SK-N-SH (cell line): ENCODE measurements around the gene NANOS3. TPM values are rescaled to one million over a fixed set of nuclear protein-coding genes. Genes with fewer than 3 reads are reported as not detected.

Experiments used
- CTCF ChIA-PET: fragments of 300-600, 350-600 bp; formaldehyde crosslinking; extraction: SDS; loops from one replicate; lab custom pipeline; 2021; lab: Yijun Ruan, JAX
- POLR2A ChIA-PET: fragments of 350-600 bp; sonication (Branson Sonifier 250); formaldehyde crosslinking; extraction: SDS; loops from one replicate; lab custom pipeline; 2020; ENCODE audit warnings: antibody characterized with exemption, inconsistent platforms; lab: Yijun Ruan, JAX
- DNase-seq: peaks from one replicate; pipeline ENCODE4 v3.0.0; 2012
- H2AFZ ChIP-seq: fragments of 200-600 bp; sonication (generic); 2 replicates; pipeline ENCODE4 v1.8.1; 2016; ENCODE audit warnings: antibody characterized with exemption, mild to moderate bottlenecking, low read depth
- H3F3A ChIP-seq: fragments of 200-600 bp; sonication (generic); replicated peaks from 2 replicates; pipeline ENCODE3; 2016; ENCODE audit warnings: antibody characterized with exemption, mild to moderate bottlenecking; ENCODE audit not compliant: insufficient read depth
- H3K27ac ChIP-seq, 2 experiments: fragments of 200-500 bp in 1 of 2; fragments of 200-600 bp in 1 of 2; sonication (Bioruptor generic) in 1 of 2; sonication (generic), shearing (Covaris generic) in 1 of 2; 2 replicates each; pipeline versions ENCODE4 v1.5.1 to v1.6.1; 2014 to 2016; ENCODE audit warnings: low read depth in 2 of 2, inconsistent platforms in 1 of 2, low read length in 1 of 2, mild to moderate bottlenecking in 1 of 2, mixed read lengths in 1 of 2
- H3K27me3 ChIP-seq: fragments of 200-600 bp; sonication (generic), shearing (Covaris generic); 2 replicates; pipeline ENCODE4 v1.6.1; 2016; ENCODE audit warnings: mixed run types; ENCODE audit not compliant: insufficient read depth
- H3K36me3 ChIP-seq, 2 experiments: fragments of 200-500 bp in 1 of 2; fragments of 200-600 bp in 1 of 2; sonication (Bioruptor generic) in 1 of 2; sonication (generic) in 1 of 2; replicated peaks in 1 of 2; 2 replicates each; pipeline versions ENCODE3 to v1.5.1; 2014 to 2016; ENCODE audit warnings: low read length in 1 of 2, mild to moderate bottlenecking in 1 of 2; ENCODE audit not compliant: insufficient read depth in 2 of 2, control insufficient read depth in 1 of 2
- H3K4me1 ChIP-seq, 2 experiments: fragments of 200-500 bp in 1 of 2; fragments of 200-600 bp in 1 of 2; sonication (Bioruptor generic) in 1 of 2; sonication (generic), shearing (Covaris generic) in 1 of 2; 2 replicates each; pipeline versions ENCODE4 v1.5.1 to v1.6.1; 2014 to 2016; ENCODE audit warnings: low read depth in 1 of 2, low read length in 1 of 2, mixed run types in 1 of 2; ENCODE audit not compliant: insufficient read depth in 2 of 2, control insufficient read depth in 1 of 2
- H3K4me2 ChIP-seq: fragments of 200-600 bp; sonication (generic), shearing (Covaris generic); 2 replicates; pipeline ENCODE4 v1.6.1; 2017; ENCODE audit warnings: mixed run types
- H3K4me3 ChIP-seq, 2 experiments: fragments of 200-500 bp in 1 of 2; fragments of 200-600 bp in 1 of 2; sonication (Bioruptor generic) in 1 of 2; sonication (generic), shearing (Covaris generic) in 1 of 2; 2 replicates each; pipeline versions ENCODE4 v1.5.1 to v1.8.1; 2014 to 2016; ENCODE audit warnings: low read depth in 2 of 2, inconsistent platforms in 1 of 2, low read length in 1 of 2, mild to moderate bottlenecking in 1 of 2, mixed read lengths in 1 of 2, moderate library complexity in 1 of 2
- H3K79me2 ChIP-seq: fragments of 200-600 bp; sonication (generic); 2 replicates; pipeline ENCODE4 v1.8.1; 2017; ENCODE audit warnings: mild to moderate bottlenecking; ENCODE audit not compliant: insufficient read depth
- H3K9ac ChIP-seq: fragments of 200-600 bp; sonication (generic); 2 replicates; pipeline ENCODE4 v1.6.1; 2017; ENCODE audit warnings: mixed run types
- H3K9me2 ChIP-seq: fragments of 200-600 bp; sonication (generic); 2 replicates; pipeline ENCODE4 v1.6.1; 2017; ENCODE audit warnings: mixed run types
- H3K9me3 ChIP-seq: fragments of 200-600 bp; sonication (generic); 2 replicates; pipeline ENCODE4 v1.6.1; 2017; ENCODE audit warnings: mixed run types, mild to moderate bottlenecking, moderate library complexity
- H4K20me1 ChIP-seq: fragments of 200-600 bp; sonication (generic); 2 replicates; pipeline ENCODE4 v1.6.1; 2017; ENCODE audit warnings: mild to moderate bottlenecking, mixed run types; ENCODE audit not compliant: insufficient read depth
- CHD2 ChIP-seq: fragments of 150-350 bp; IDR thresholded peaks from 2 replicates; pipeline ENCODE4 v1.6.1; 2018; ENCODE audit warnings: low read length; ENCODE audit not compliant: partially characterized antibody
- EZH2phosphoT487 ChIP-seq: fragments of 200-600 bp; sonication (generic); IDR thresholded peaks from 2 replicates; pipeline ENCODE4 v1.6.1; 2017; ENCODE audit warnings: low read depth, mixed run types, mild to moderate bottlenecking, antibody characterized with exemption, moderate library complexity, borderline replicate concordance
- FOSL2 ChIP-seq: IDR thresholded peaks from 2 replicates; pipeline ENCODE4 v1.4.0; 2012; ENCODE audit warnings: low read depth, mild to moderate bottlenecking, moderate library complexity, borderline replicate concordance
- FOXM1 ChIP-seq: IDR thresholded peaks from 2 replicates; pipeline ENCODE4 v1.4.0; 2012; ENCODE audit warnings: low read depth, mild to moderate bottlenecking
- GABPA ChIP-seq: IDR thresholded peaks from 2 replicates; pipeline ENCODE4 v1.4.0; 2012; ENCODE audit warnings: low read depth, mild to moderate bottlenecking
- GATA2 ChIP-seq: sonication (generic); formaldehyde crosslinking; IDR thresholded peaks from 2 replicates; pipeline ENCODE4 v1.5.0; 2020; ENCODE audit warnings: mild to moderate bottlenecking, missing genetic modification reagents
- MEF2A ChIP-seq: IDR thresholded peaks from 2 replicates; pipeline ENCODE4 v1.4.0; 2012; ENCODE audit warnings: low read depth, borderline replicate concordance
- NFIC ChIP-seq: IDR thresholded peaks from 2 replicates; pipeline ENCODE4 v1.4.0; 2012; ENCODE audit warnings: borderline replicate concordance
- POLR2AphosphoS5 ChIP-seq: IDR thresholded peaks from 2 replicates; pipeline ENCODE4 v1.6.1; 2012; ENCODE audit warnings: low read depth, low read length
- RAD21 ChIP-seq: IDR thresholded peaks from 2 replicates; pipeline ENCODE4 v1.6.1; 2012; ENCODE audit warnings: mild to moderate bottlenecking, low read length
- RCOR1 ChIP-seq: fragments of 150-350 bp; IDR thresholded peaks from 2 replicates; pipeline ENCODE4 v1.6.1; 2017; ENCODE audit warnings: antibody characterized with exemption, low read length
- RFX5 ChIP-seq: IDR thresholded peaks from 2 replicates; pipeline ENCODE4 v1.6.1; 2012; ENCODE audit warnings: mild to moderate bottlenecking, improper control_type of control experiment, low read length
- RXRA ChIP-seq: IDR thresholded peaks from 2 replicates; pipeline ENCODE4 v1.4.0; 2012; ENCODE audit warnings: low read depth, mild to moderate bottlenecking, borderline replicate concordance
- TCF12 ChIP-seq: IDR thresholded peaks from 2 replicates; pipeline ENCODE4 v1.4.0; 2012
- TEAD4 ChIP-seq: IDR thresholded peaks from 2 replicates; pipeline ENCODE4 v1.4.0; 2012; ENCODE audit warnings: mild to moderate bottlenecking, borderline replicate concordance; ENCODE audit not compliant: insufficient read depth
- WGBS: methylation state at CpG from one replicate; pipeline ENCODE4 v1.1.6; 2017; ENCODE audit warnings: low lambda C conversion rate; 5-methylcytosine and 5-hydroxymethylcytosine counted together
- polyA plus RNA-seq, 3 experiments: library from polyadenylated mRNA; depleted of rRNA; stranded (reverse); fragments of >200 nt; gene quantifications; 2 replicates each; pipeline ENCODE4 v1.2.3, GENCODE V29; 2012
- TF ChIP-seq, protein P1 (sequence below): IDR thresholded peaks from 2 replicates; pipeline ENCODE4 v1.6.1; 2012; ENCODE audit warnings: mild to moderate bottlenecking, low read depth, low read length, moderate library complexity
- TF ChIP-seq, protein P2 (sequence below): fragments of 150-350 bp; IDR thresholded peaks from 2 replicates; pipeline ENCODE4 v1.6.1; 2017; ENCODE audit warnings: antibody characterized with exemption, low read length, low read depth, borderline replicate concordance

The NANOS3 gene
- polyA plus RNA-seq, 1 of the 3 experiments (the other 2 are of a cell fraction) = 0.53 TPM

DNA sequence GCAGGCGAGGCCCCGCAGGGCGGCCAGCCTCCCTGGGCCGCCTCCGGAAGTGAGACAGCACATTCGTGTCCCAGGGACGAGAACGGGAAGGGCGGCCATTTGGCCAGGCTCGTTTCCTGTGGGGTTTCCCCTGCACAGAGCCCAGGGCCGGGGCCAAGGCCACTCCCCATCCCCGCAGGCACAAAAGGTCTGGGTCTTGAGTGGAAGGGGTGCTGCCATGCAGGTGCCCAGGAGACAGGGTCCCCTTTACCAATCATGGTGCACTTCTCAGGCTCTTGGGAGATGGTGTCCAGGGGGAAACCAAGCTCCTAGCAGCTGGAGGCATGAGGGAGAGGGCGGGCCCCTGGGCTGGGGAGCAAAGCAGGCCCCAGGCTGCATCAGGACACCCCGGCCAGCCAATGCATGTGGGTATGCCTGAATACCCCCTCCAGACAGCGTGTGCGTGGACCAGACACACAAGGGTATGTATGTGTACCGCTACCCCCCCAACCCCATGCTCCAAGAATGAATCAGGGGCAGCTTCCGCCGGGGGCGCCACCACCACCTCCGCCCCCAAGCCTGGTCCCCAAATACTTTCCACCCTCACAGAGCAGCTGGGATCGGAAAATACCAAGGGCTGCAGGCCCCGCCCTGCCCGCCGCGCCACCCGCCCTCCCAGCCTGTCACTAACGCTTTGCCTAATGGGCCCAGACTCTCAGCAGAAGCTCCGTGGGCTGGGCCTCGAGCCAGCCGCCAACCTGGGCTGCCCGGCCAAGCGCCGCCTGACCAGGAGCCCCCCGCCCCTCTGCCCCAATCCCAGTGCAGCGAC is 37.6 kb upstream of the NANOS3 start (continued):
- TF ChIP-seq, protein P1, sequence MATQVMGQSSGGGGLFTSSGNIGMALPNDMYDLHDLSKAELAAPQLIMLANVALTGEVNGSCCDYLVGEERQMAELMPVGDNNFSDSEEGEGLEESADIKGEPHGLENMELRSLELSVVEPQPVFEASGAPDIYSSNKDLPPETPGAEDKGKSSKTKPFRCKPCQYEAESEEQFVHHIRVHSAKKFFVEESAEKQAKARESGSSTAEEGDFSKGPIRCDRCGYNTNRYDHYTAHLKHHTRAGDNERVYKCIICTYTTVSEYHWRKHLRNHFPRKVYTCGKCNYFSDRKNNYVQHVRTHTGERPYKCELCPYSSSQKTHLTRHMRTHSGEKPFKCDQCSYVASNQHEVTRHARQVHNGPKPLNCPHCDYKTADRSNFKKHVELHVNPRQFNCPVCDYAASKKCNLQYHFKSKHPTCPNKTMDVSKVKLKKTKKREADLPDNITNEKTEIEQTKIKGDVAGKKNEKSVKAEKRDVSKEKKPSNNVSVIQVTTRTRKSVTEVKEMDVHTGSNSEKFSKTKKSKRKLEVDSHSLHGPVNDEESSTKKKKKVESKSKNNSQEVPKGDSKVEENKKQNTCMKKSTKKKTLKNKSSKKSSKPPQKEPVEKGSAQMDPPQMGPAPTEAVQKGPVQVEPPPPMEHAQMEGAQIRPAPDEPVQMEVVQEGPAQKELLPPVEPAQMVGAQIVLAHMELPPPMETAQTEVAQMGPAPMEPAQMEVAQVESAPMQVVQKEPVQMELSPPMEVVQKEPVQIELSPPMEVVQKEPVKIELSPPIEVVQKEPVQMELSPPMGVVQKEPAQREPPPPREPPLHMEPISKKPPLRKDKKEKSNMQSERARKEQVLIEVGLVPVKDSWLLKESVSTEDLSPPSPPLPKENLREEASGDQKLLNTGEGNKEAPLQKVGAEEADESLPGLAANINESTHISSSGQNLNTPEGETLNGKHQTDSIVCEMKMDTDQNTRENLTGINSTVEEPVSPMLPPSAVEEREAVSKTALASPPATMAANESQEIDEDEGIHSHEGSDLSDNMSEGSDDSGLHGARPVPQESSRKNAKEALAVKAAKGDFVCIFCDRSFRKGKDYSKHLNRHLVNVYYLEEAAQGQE = no peak; the same call in 1 of the 2 replicates
- peak; percentile 72 for TF ChIP-seq GABPA
- TF ChIP-seq EZH2phosphoT487 = no peak
- TF ChIP-seq NFIC = peak; percentile 88
- TF ChIP-seq RXRA = peak; percentile 46; the same call in 1 of the 2 replicates
- TF ChIP-seq TCF12 = peak; percentile 98
- TF ChIP-seq FOSL2 = no peak
- no peak for TF ChIP-seq RFX5
- TF ChIP-seq, protein P2, sequence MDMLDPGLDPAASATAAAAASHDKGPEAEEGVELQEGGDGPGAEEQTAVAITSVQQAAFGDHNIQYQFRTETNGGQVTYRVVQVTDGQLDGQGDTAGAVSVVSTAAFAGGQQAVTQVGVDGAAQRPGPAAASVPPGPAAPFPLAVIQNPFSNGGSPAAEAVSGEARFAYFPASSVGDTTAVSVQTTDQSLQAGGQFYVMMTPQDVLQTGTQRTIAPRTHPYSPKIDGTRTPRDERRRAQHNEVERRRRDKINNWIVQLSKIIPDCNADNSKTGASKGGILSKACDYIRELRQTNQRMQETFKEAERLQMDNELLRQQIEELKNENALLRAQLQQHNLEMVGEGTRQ = no peak
- peak; percentile 41 for TF ChIP-seq CHD2
- peak; percentile 62 for TF ChIP-seq TEAD4

DNA sequence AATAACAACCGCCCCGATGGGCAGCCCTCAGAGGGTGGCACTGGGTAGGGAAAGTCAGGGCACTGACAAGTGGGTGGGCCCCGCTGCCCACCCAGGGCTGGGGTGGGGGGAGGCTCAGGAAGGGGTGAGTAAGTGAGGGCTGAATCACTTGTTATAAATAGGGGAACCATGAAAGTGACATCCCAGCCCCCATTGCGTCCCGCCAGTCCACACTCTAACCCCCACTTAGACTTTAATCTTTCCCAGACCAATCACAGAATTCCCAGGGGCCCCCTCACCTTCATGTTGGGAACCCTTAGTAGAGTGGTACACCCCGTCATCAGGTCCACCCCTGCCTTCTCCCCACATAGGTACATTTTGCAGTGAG is 37.0 kb upstream of the NANOS3 start:
- no peak for DNase-seq
- no peaks in the 10 kb centered on the region for H3K27me3 ChIP-seq
- peaks cover 80% of the 10 kb centered on the region for H3F3A ChIP-seq
- ChIA-PET CTCF (interaction anchor here (0.8 to 8.4 kb wide), 4 partner anchors 11 to 51 kb away, joined by 3 to 61 read pairs (median 4); no protein-coding TSS in a partner anchor), POLR2A (interaction anchor here (0.9 to 2.5 kb wide), 5 partner anchors 8 to 26 kb away, joined by 4 to 9 read pairs (median 6); no protein-coding TSS in a partner anchor)
- peaks cover 75% of the 10 kb centered on the region for H4K20me1 ChIP-seq
- H3K9ac ChIP-seq = peak overlapping the region; percentile 99
- WGBS = 13% methylated on average over 6 of the region's 6 CpGs
- TF ChIP-seq EZH2phosphoT487 = no peak
- no peak for TF ChIP-seq RCOR1
- no peak for TF ChIP-seq RAD21
- no peak for TF ChIP-seq FOXM1
- TF ChIP-seq POLR2AphosphoS5 = 0 out of 2 replicates have a peak, but pooled peaks have one; percentile 2
- TF ChIP-seq MEF2A = peak; percentile 88
- no peak for TF ChIP-seq TCF12
- peak; percentile 67 for TF ChIP-seq FOSL2
- no peak for TF ChIP-seq GATA2 (CRISPR knock-in tag)
- H3K79me2 ChIP-seq = peaks cover 94% of the 10 kb centered on the region
- peak overlapping the region; percentile 93 for H3K4me2 ChIP-seq
- peak overlapping the region; percentile 77 to 82 for H3K4me3 ChIP-seq
- H2AFZ ChIP-seq = no peak overlapping the region
- H3K9me3 ChIP-seq = no peaks in the 10 kb centered on the region
- H3K27ac ChIP-seq = peak overlapping the region; percentile 97 to 99
- H3K4me1 ChIP-seq = peaks cover 50 to 66% of the 10 kb centered on the region in 2 experiments
- peaks cover 20 to 54% of the 10 kb centered on the region in 2 experiments for H3K36me3 ChIP-seq
- H3K9me2 ChIP-seq = no peaks in the 10 kb centered on the region
